ENCODE results near the gene AGBL4.
"Not testable (repeated sequence)": the region's sequence is repeated elsewhere in the genome, so short reads cannot be mapped to it uniquely, and the experiment has no call there.

The AGBL4 gene

DNA sequence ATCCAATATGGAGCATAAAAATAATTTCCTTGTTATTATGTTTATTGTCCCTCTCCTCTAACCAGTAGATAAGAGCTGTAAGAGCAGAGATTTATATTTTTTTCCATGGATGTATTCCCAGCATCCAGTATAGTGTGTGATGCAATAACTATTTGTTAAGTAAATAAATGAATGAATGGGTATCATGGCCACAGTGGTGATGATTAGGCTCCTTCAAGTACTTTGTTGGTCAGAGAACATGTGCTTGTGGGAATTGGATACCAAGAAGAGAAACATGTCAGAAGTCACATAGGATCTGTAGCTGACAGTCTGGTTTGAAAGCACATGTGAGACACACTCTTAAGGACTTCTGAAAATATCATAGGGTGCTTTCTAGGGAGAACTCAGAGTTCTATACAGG lies 588.5 kb downstream of the AGBL4 start:
- DNase-seq (ENCODE audit: low read depth), result no peak

DNA sequence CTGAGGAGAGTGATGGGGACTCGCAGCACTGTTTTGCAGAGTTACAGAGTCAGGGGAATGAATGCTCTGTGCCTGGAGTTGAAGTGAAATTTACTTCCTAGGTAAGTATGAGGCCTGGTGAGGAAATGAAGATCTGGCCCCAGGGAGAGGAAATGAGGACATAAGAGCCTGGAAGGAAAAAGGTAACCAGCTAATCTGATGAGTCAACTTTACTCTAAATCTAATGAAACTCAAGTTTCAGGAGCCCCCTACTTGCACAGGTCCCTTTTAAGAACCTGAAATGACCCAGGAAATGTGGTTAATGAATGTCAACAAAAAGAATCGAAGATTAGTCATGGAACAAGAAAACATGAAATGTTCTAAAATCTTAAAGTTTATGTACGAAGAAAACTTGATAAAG lies 599.0 kb downstream of the AGBL4 start:
- DNase-seq (ENCODE audit: low read depth), result no peak

- DNase-seq (ENCODE audit: low read depth), result no peak
Measured at GRCh38 chr1:49416758-49417157, 607.0 kb downstream of the AGBL4 start.

DNA sequence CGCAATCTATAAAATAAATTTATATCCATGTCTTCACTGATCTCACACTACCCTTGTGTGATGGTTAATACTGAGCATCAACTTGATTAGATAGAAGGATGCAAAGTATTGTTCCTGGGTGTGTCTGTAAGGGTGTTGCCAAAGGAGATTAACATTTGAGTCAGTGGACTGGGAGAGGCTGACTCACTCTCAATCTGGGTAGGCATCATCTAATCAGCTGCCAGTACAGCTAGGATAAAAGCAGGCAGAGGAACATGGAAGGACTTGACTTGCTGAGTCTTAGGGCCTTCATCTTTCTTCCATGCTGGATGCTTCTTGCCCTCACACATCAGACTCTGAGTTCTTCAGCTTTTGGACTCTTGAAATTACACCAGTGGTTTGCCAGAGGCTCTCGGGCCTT lies 615.4 kb downstream of the AGBL4 start:
- DNase-seq (ENCODE audit: low read depth), result no peak

GRCh38 chr1:49397086-49397485 lies 626.7 kb downstream of the AGBL4 start:
- DNase-seq (ENCODE audit: low read depth), result no peak

DNA sequence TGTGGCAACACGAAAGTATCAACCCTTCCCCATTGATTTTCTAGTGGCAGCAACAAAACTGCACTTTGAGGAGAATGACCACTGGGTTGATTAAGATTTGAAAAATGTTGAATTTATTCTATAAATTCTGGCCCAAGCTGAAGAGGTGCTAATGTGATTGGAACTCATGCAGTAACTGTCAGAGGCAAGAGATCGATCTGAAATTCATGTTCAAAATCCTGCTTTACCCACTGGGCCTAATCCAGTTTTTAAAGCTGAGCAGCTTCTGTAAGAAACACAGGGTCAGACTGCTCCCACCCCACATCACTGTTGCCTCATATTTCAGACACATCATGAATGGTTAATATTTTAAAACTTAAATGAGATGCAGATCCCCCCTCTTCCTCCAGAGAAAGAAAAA lies 629.6 kb downstream of the AGBL4 start:
- DNase-seq (ENCODE audit: low read depth), result no peak

- DNase-seq (ENCODE audit: low read depth), result no peak
Measured at GRCh38 chr1:49389699-49390098, 634.1 kb downstream of the AGBL4 start.

GRCh38 chr1:49364676-49365075 lies 659.1 kb downstream of the AGBL4 start:
- DNase-seq (ENCODE audit: low read depth), result no peak

DNA sequence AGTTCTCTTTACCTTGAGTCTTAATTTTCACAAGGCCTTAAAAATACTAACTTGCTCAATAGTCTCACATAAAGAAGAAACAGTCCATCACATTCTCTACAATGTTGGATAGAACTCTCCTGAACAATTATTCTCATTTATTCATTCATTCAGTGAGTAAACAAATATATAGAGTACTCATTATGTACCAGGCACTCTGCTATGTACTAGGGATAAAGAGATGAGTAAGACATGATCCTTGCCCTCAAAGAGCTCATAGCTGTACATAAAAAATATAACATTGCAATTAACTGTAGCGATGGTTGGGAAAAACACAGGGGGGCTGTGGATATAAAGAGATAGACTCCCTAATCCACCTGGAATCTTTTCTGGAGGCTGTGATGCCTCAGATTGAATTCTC lies 660.1 kb downstream of the AGBL4 start:
- no peak for DNase-seq (ENCODE audit: low read depth)

- DNase-seq (ENCODE audit: low read depth), result no peak
Measured at GRCh38 chr1:49358036-49358435, 665.7 kb downstream of the AGBL4 start.

DNA sequence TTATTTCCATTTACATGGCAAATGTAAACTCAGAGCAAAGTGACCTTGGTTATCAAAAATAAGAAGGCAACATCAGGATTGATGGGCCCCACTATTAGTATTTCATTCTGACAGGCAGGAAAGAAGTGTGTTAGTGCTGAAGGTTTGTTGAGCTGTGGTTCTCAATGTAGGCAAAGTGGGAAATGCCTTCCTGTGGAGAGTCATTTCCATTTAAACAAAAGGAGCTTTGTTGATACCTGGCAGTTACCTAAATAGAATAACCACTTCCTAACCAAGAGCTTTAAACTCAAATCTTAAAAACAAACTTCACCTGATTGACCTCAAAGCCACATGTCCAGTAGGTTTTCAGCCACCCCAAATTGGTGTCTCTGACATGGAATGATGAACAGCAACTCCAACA lies 667.2 kb downstream of the AGBL4 start:
- DNase-seq (ENCODE audit: low read depth), result no peak

DNA sequence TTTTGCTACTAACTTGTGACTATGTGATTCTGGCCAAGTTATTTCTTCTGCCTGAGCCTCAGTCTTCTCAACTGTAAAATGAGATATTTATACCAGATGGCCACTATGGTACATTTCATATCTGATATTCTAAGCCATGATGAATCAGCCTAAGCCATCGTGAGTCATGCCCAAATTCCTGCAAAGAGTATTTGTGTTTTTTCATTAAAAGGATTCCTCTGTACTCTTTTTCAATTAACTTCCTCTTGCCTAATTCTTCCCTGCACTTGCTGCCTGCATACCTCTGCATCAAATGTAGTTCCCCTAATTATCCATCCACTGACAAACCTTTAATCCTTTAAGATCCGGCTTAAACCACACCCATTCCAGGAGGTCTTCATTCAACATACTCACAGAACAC lies 672.0 kb downstream of the AGBL4 start:
- DNase-seq (ENCODE audit: low read depth), result no peak

GRCh38 chr1:49346767-49347349 lies 676.9 kb downstream of the AGBL4 start:
- DNase-seq (ENCODE audit: low read depth), result no peak

- DNase-seq (ENCODE audit: low read depth), result no peak
Measured at GRCh38 chr1:49340576-49340975, 683.2 kb downstream of the AGBL4 start.

DNA sequence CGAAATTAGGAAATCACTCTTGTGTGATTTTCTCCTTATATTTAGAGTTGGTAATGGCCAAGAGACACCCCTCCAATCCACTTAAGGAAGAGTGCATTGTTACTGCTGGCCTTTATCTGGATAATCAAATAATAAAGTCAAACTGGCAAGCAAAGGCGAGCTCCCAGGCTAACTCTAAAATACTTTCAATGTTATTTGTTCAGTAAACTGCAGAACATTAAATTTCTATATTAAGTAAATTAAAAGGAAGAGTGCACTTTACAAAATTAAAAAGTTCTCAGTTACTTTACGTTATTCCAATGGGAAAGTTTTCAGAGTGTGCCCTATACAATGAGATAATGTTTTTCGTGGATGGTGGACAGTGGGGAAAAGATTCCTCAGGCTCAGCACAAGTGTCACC lies 684.7 kb downstream of the AGBL4 start:
- no peak for DNase-seq (ENCODE audit: low read depth)

- no peak for DNase-seq (ENCODE audit: low read depth)
Measured at GRCh38 chr1:49337251-49337650, 686.5 kb downstream of the AGBL4 start.

DNA sequence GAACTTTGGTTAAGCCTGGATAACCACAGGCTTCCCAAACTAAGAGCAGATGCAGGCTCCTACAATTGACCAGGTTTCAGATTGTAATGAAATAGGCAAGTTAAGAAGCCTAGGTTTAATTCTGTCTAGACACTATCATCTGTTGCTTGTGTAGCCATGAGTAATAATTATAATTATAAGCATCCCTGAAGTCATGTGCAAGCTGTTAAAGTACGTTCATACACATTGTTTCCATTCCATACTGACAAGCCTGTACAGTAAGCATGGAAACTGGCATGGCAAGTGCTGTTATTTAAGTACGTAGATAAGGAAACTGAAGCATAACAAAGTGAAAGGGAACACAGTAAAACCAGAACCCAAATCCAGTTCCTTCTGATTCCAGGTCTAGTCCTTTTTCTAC lies 689.8 kb downstream of the AGBL4 start:
- DNase-seq (ENCODE audit: low read depth), result no peak

GRCh38 chr1:49331066-49331852 lies 692.5 kb downstream of the AGBL4 start:
- no peak for DNase-seq (ENCODE audit: low read depth)

GRCh38 chr1:49323925-49324540 lies 699.7 kb downstream of the AGBL4 start:
- DNase-seq (ENCODE audit: low read depth), result no peak

GRCh38 chr1:49320493-49320892 lies 703.3 kb downstream of the AGBL4 start:
- not testable (repeated sequence) for DNase-seq (ENCODE audit: low read depth)

DNA sequence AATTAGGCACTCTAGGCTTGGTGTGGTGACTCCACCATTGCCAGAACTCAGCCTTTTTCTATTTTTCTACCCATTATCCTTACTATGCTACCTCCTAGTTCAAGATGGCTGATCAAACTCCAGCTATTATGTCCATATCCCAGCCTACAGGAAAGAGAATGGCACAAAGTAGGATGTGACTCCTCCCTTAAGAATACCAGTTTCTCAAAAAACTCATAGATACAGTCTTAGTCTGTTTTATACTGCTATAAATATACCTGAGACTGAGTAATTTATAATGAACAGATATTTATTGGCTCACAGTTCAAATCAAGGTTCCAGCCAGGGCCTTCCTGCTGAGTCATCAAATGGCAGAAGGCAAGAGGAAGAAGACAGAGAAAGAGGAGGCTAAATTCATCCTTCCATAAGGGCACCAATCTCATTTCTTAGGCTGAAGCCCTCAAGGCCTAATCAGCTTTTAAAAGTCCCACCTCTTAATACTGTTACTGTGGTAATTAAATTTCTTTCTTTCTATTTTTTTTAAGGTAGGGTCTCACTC lies 704.3 kb downstream of the AGBL4 start:
- no peak for DNase-seq (ENCODE audit: low read depth)

GRCh38 chr1:49318218-49318617 lies 705.5 kb downstream of the AGBL4 start:
- no peak for DNase-seq (ENCODE audit: low read depth)

DNA sequence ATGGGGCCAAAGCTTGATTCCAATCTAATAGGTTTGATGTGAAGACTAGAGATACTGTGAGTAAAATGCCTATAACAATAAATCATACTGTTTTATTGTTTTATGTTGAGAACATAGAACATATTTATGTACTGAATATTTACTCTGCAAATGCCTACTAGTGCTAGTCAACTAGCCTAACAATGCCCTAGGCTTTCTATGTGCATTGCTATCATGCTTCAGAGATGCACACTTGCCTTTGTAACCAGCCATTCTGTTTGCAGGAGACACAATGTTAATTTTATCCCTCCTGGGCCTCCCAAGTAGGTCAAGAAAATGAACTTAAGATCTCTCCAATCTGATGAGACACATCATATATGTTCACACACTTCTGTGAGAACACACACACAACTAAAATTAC lies 716.3 kb downstream of the AGBL4 start:
- DNase-seq (ENCODE audit: low read depth), result no peak
